ENCODE results near the gene TMEM140.

DNA sequence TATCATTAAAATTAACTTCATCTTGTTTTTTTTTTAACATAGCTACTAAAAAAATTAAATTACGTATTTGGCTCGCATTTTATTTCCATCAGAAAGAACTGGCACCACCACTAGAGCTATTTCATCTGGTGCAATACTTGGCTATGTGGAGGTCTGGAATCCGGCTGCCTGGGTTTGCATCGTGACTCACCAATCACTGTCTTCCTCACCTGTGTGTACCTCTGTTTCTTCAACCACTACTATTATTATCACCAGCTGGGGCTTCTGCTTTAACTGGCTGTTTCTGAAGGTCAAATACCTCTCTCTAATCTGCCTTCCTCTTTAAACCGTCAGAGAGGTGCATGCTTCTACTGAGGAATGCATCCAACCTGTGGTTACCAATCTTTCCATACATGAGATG is 57.0 kb downstream of the TMEM140 start:
- TF ChIP-seq CTCF (optimal IDR thresholded peaks at IDR 0.05 in 1 of 3, IDR thresholded peaks at IDR 0.05 in 1 of 3, conservative IDR thresholded peaks at IDR 0.05 in 1 of 3; ENCODE audit: extremely low read depth in 1 of 3, insufficient read depth in 2 of 3, low read length in 3 of 3), result no peak
- TF ChIP-seq EZH2 (IDR thresholded peaks at IDR 0.05; ENCODE audit: low read length), result no peak
